ENCODE results near the gene TNNT1. TPM values are rescaled to one million over a fixed set of nuclear protein-coding genes. Genes with fewer than 3 reads are reported as not detected.

TNNT1 gene
- total RNA-seq, 1 donor from 2014 or later: 8.3 TPM

DNA sequence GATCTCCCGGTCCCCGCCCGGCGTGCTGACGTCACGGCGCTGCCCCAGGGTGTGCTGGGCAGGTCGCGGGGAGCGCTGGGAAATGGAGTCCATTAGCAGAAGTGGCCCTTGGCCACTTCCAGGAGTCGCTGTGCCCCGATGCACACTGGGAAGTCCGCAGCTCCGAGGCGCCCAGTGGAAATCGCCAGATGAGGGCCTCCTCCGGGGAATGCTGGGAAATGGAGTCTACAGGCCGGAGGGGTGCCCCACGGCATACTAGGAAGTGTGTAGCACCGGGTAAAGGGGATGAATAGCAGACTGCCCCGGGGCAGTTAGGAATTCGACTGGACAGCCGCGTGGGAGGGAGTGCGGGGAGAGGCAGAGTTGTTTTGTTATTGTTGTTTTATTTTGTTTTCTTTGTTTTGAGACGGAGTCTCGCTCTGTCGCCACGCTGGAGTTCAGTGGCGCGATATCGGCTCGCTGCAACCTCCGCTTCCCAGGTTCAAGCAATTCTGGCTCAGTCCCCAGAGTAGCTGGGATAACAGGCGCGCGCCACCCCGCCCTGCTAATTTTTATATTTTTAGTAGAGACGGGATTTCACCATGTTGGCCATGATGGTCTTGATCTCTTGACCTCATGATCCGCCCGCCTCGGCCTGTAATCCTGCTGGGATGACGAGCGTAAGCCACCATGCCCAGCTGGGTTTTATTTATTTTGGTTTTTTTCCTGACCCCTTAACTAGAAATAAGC lies 31.2 kb downstream of the TNNT1 start:
- peaks cover 15% of the 10 kb centered on the region for H3K4me1 Mint-ChIP-seq (ENCODE audit: low read depth, unreplicated experiment)
- TF ChIP-seq, protein P1, sequence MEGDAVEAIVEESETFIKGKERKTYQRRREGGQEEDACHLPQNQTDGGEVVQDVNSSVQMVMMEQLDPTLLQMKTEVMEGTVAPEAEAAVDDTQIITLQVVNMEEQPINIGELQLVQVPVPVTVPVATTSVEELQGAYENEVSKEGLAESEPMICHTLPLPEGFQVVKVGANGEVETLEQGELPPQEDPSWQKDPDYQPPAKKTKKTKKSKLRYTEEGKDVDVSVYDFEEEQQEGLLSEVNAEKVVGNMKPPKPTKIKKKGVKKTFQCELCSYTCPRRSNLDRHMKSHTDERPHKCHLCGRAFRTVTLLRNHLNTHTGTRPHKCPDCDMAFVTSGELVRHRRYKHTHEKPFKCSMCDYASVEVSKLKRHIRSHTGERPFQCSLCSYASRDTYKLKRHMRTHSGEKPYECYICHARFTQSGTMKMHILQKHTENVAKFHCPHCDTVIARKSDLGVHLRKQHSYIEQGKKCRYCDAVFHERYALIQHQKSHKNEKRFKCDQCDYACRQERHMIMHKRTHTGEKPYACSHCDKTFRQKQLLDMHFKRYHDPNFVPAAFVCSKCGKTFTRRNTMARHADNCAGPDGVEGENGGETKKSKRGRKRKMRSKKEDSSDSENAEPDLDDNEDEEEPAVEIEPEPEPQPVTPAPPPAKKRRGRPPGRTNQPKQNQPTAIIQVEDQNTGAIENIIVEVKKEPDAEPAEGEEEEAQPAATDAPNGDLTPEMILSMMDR (IDR thresholded peaks at IDR 0.05; ENCODE audit: insufficient read depth, low read depth, low read length): no peak
- no peak for TF ChIP-seq EZH2 (IDR thresholded peaks at IDR 0.05; ENCODE audit: insufficient read depth, low read length)

DNA sequence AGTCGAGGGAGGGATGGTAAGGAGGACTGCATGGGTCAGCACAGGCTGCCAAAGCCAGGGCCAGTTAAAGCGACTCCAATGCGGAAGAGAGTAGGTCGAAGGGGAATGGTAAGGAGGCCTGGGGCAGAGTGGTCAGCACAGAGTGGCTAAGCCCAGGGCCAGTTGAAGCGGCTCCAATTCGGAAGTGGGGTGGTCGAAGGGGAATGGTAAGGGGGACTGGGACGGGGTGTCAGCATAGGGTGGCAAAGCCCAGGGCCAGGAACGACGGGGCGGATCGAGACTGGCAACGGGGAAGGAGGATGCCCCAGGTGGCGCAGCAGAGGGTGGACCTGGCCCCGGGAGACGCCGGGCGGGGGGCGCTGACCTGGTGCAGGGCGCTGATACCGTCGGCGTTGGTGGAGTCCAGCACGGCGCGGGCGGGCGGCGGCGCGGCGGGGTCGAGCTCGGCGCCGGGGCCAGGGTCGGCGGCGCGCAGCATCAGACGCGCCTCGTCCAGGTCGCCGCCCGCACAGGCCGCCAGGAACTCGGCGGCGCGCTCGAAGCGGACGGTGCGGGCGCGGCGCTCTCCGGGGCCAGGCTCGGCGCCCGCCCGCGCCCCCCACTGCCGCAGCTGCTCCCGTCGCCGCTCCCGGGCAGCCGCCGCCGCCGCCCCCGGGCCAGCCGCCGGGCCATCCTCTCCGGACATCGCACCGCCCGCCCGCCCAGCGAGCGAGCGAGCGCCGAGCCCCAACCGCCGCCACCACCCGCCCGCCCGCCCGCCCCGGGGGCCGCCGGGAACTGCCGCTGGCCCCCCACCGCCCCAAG lies 31.9 kb downstream of the TNNT1 start, which contains the start of gene PPP1R12C:
Gene PPP1R12C, minus strand, starts transcription at position 779 of the 804 bp plus-strand sequence. Its CDS starts 94 bp downstream, at position 685.
- Mint-ChIP-seq H3K4me3 (ENCODE audit: unreplicated experiment) (peak within 1 kb of the TSS; percentile 98), H3K4me1 (ENCODE audit: low read depth, unreplicated experiment) (peaks cover 16% of the 10 kb centered on the region), H3K36me3 (ENCODE audit: low read depth, unreplicated experiment) (peaks cover 3% of the 10 kb centered on the region), H3K9me3 (ENCODE audit: unreplicated experiment) (no peaks in the 10 kb centered on the region), H3K27ac (ENCODE audit: unreplicated experiment) (peak within 1 kb of the TSS; percentile 99), H3K27me3 (ENCODE audit: low read depth, unreplicated experiment) (peaks cover 2% of the 10 kb centered on the region)
- Histone ChIP-seq H3K36me3 (ENCODE audit: insufficient read depth, low read length) (no peaks in the 10 kb centered on the region), H3K27ac (ENCODE audit: low read depth, low read length) (peak within 1 kb of the TSS; percentile 83), H3K79me2 (ENCODE audit: insufficient read depth, low read length) (peaks cover 51% of the 10 kb centered on the region), H3K9ac (ENCODE audit: low read length) (peak within 1 kb of the TSS; percentile 99), H3K27me3 (ENCODE audit: insufficient read depth, low read length) (no peaks in the 10 kb centered on the region), H3K4me1 (ENCODE audit: insufficient read depth, low read length) (peaks cover 40% of the 10 kb centered on the region), H4K20me1 (ENCODE audit: insufficient read depth, low read length) (peaks cover 50% of the 10 kb centered on the region), H3K4me2 (ENCODE audit: low read length) (peak within 1 kb of the TSS; percentile 100), H3K4me3 (ENCODE audit: insufficient read depth, low read depth, low read length) (peak within 1 kb of the TSS; percentile 86), H3K9me3 (ENCODE audit: insufficient read depth, low read depth, low read length) (no peaks in the 10 kb centered on the region), H2AFZ (ENCODE audit: low read depth, low read length) (peak within 1 kb of the TSS; percentile 86)
- FAIRE-seq (no peak), DNase-seq (ENCODE audit: low read depth) (no peak)
- TF ChIP-seq, protein P1 (IDR thresholded peaks at IDR 0.05; ENCODE audit: insufficient read depth, low read depth, low read length): no peak
- TF ChIP-seq EZH2 (IDR thresholded peaks at IDR 0.05; ENCODE audit: insufficient read depth, low read length): no peak

More for the DNA sequence above, 31.2 kb downstream of the TNNT1 start:
- Histone ChIP-seq H4K20me1 (ENCODE audit: insufficient read depth, low read length) (peaks cover 42% of the 10 kb centered on the region), H3K4me1 (ENCODE audit: insufficient read depth, low read length) (peaks cover 38% of the 10 kb centered on the region), H3K4me2 (ENCODE audit: low read length) (peak overlapping the region; percentile 93), H3K9me3 (ENCODE audit: insufficient read depth, low read depth, low read length) (no peaks in the 10 kb centered on the region), H3K4me3 (ENCODE audit: insufficient read depth, low read depth, low read length) (peak overlapping the region; percentile 63), H3K27ac (ENCODE audit: low read depth, low read length) (peak overlapping the region; percentile 59), H3K36me3 (ENCODE audit: insufficient read depth, low read length) (no peaks in the 10 kb centered on the region), H3K9ac (ENCODE audit: low read length) (peak overlapping the region; percentile 77), H3K27me3 (ENCODE audit: insufficient read depth, low read length) (no peaks in the 10 kb centered on the region), H3K79me2 (ENCODE audit: insufficient read depth, low read length) (peaks cover 43% of the 10 kb centered on the region), H2AFZ (ENCODE audit: low read depth, low read length) (peak overlapping the region; percentile 86)
- peak; percentile 96 for DNase-seq (ENCODE audit: low read depth)
- peak overlapping the region; percentile 99 for H3K27ac Mint-ChIP-seq (ENCODE audit: unreplicated experiment)
- H3K27me3 Mint-ChIP-seq (ENCODE audit: low read depth, unreplicated experiment): peaks cover 2% of the 10 kb centered on the region
- peak; percentile 34 for FAIRE-seq
- H3K36me3 Mint-ChIP-seq (ENCODE audit: low read depth, unreplicated experiment): peaks cover 3% of the 10 kb centered on the region
- no peaks in the 10 kb centered on the region for H3K9me3 Mint-ChIP-seq (ENCODE audit: unreplicated experiment)
- peak overlapping the region; percentile 94 for H3K4me3 Mint-ChIP-seq (ENCODE audit: unreplicated experiment)

Data from astrocyte (in vitro differentiated cells and primary cell).